D721Med (cell line): ENCODE data around the gene EOMES.

ENCODE experiments used
- DNase-seq: peaks from one replicate; pipeline ENCODE4 v3.0.0; 2011; ENCODE audit warnings: low spot score; ENCODE audit not compliant: insufficient read length
- FAIRE-seq: peaks from 2 replicates; lab custom pipeline; 2011; peaks lifted over from hg19 to GRCh38; lab: Jason Lieb, UNC
- CTCF ChIP-seq: IDR thresholded peaks from 2 replicates; pipeline ENCODE4 v1.5.1; 2012; ENCODE audit warnings: mild to moderate bottlenecking, control low read depth; ENCODE audit not compliant: insufficient read depth; ENCODE audit errors: missing control alignments

The EOMES gene

GRCh38 chr3:27714692-27715453 lies 7.2 kb downstream of the EOMES start:
- no peak for DNase-seq
- no peak for TF ChIP-seq CTCF
- no peak for FAIRE-seq

- DNase-seq: no peak
- FAIRE-seq: no peak
- TF ChIP-seq CTCF: no peak
Observed at GRCh38 chr3:27714146-27714526, 8.0 kb downstream of the EOMES start.

- FAIRE-seq: no peak
- no peak for DNase-seq
- no peak for TF ChIP-seq CTCF
Observed at GRCh38 chr3:27713435-27714145, 8.5 kb downstream of the EOMES start.

- no peak for FAIRE-seq
- no peak for DNase-seq
- no peak for TF ChIP-seq CTCF
Observed at GRCh38 chr3:27713078-27713423, 9.1 kb downstream of the EOMES start.

GRCh38 chr3:27712136-27713077 lies 9.7 kb downstream of the EOMES start:
- DNase-seq (no peak), FAIRE-seq (no peak)
- TF ChIP-seq CTCF: peak; percentile 79

- TF ChIP-seq CTCF: no peak
- DNase-seq: no peak
- no peak for FAIRE-seq
Observed at GRCh38 chr3:27708250-27708649, 13.9 kb downstream of the EOMES start.
